Left lung (tissue), 10 donors: Measurements from ENCODE around the gene ACP1. TPM values are rescaled to one million over a fixed set of nuclear protein-coding genes. Genes with fewer than 3 reads are reported as not detected.

ENCODE experiments used
- ATAC-seq: fragments of 200-7000 bp; cut with Tn5 transposase; one replicate; pipeline ENCODE4 v1.9.1; 2020; ENCODE audit warnings: moderate library complexity
- DNase-seq, 4 donors: peaks; one replicate each; pipeline ENCODE4 v3.0.0-alpha.2; 2013 to 2020
- H3K27ac ChIP-seq, 2 donors: fragments of 200-600 bp; sonication (generic) in 1 of 2; one replicate each; pipeline versions ENCODE4 v1.5.0 to v1.8.0; 2020 to 2021
- H3K27me3 ChIP-seq, 2 donors: fragments of 200-600 bp; sonication (generic) in 1 of 2; one replicate each; pipeline versions ENCODE4 v1.5.0 to v1.8.0; 2020 to 2021
- H3K36me3 ChIP-seq, 2 donors: fragments of 200-600 bp; sonication (generic) in 1 of 2; one replicate each; pipeline versions ENCODE4 v1.5.0 to v1.8.0; 2020 to 2021
- H3K4me1 ChIP-seq, 2 donors: fragments of 200-600 bp; one replicate each; pipeline ENCODE4 v1.8.0; 2021
- H3K4me3 ChIP-seq, 2 donors: fragments of 200-600 bp; sonication (generic) in 1 of 2; one replicate each; pipeline versions ENCODE4 v1.5.0 to v1.8.0; 2020 to 2021; ENCODE audit warnings: mild to moderate bottlenecking in 1 of 2
- H3K9me3 ChIP-seq, 2 donors: fragments of 200-600 bp; sonication (generic) in 1 of 2; one replicate each; pipeline versions ENCODE4 v1.5.0 to v1.8.0; 2020 to 2021
- intact Hi-C, 2 donors: fragments of 100-400 bp; cut with DNase I; formaldehyde crosslinking; loops; one replicate each; pipeline versions ENCODE4 v1.11.2 to v1.14.2; 2022
- polyA plus RNA-seq, 6 donors: library from polyadenylated mRNA; unstranded; fragments of 120-200 nt; gene quantifications; one replicate each; pipeline ENCODE4 v1.2.1, GENCODE V29; 2013; ENCODE audit not compliant: insufficient read length in 6 of 6
- total RNA-seq, 2 donors: library from RNA; stranded (reverse); fragmentation: NEBNext Ultra II Directional; extraction: Animal tissue kit (Norgen Biotek cat#: 25700); gene quantifications; one replicate each; pipeline ENCODE4 v1.2.1, GENCODE V29; 2021
- TF ChIP-seq, protein P1 (sequence below), 2 donors: fragments of 200-600 bp; sonication (generic) in 1 of 2; IDR thresholded peaks; one replicate each; pipeline versions ENCODE4 v1.5.0 to v1.8.0; 2021; ENCODE audit warnings: antibody characterized with exemption in 2 of 2
- donor health status: DM: no; HTN: yes; CAD: no.
- donor health status: DM: no; HTN: no; CAD: no.

ACP1 gene
- total and polyA plus RNA-seq, 8 donors: 76.5 to 162 (median 144) TPM

DNA sequence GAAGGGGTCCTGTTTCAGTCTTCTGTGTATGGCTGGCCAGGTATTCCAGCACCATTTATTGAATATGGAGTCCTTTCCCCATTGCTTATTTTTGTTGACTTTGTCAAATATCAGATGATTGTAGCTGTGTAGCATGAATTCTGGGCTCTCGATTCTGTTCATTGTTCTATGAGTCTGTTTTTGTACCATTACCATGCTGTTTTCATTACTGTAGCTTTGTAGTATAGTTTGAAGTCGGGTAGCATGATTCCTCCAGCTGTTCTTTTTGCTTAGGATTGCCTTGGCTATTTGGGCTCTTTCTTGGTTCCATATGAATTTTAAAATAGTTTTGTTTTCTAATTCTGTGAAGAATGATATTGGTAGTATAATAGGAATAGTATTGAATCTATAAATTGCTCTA is 6.9 kb upstream of the ACP1 start:
- ATAC-seq: no peak
- TF ChIP-seq, protein P1, sequence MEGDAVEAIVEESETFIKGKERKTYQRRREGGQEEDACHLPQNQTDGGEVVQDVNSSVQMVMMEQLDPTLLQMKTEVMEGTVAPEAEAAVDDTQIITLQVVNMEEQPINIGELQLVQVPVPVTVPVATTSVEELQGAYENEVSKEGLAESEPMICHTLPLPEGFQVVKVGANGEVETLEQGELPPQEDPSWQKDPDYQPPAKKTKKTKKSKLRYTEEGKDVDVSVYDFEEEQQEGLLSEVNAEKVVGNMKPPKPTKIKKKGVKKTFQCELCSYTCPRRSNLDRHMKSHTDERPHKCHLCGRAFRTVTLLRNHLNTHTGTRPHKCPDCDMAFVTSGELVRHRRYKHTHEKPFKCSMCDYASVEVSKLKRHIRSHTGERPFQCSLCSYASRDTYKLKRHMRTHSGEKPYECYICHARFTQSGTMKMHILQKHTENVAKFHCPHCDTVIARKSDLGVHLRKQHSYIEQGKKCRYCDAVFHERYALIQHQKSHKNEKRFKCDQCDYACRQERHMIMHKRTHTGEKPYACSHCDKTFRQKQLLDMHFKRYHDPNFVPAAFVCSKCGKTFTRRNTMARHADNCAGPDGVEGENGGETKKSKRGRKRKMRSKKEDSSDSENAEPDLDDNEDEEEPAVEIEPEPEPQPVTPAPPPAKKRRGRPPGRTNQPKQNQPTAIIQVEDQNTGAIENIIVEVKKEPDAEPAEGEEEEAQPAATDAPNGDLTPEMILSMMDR (IDR thresholded peaks at IDR 0.05): no peak
- intact Hi-C loops: no loop called here

DNA sequence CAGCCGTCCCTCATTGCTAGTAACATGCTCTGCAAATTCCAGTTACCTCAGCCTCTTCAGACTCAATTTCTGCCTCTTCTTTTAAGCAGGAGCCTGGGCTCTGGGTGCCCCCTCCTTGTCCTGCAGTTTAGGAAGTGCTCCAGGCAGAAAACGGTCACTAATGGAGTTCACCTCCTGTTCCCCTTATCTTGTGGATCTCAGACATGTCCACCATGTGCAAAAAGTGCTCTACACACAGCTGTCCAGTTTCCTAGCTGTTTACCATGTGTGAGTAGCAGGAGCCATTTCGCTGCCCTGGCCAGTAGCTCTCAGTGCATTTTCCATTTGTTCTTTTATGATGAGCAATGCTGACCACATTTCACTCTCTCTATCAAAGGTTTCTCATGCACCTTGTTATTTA is 5.8 kb upstream of the ACP1 start:
- intact Hi-C loops: no loop called here
- no peak for ATAC-seq
- Histone ChIP-seq H3K27me3 (no peaks in the 10 kb centered on the region), H3K36me3 (no peaks in the 10 kb centered on the region), H3K4me1 (peaks cover 3 to 36% of the 10 kb centered on the region in 2 donors), H3K4me3 (no peak overlapping the region), H3K9me3 (peaks cover 0 to 5% of the 10 kb centered on the region in 2 donors), H3K27ac (no peak overlapping the region)
- no peak for DNase-seq
- TF ChIP-seq, protein P1 (IDR thresholded peaks at IDR 0.05): no peak

More for the DNA sequence above, 6.9 kb upstream of the ACP1 start:
- no peak for DNase-seq
- H3K36me3 ChIP-seq: no peaks in the 10 kb centered on the region
- H3K4me1 ChIP-seq: peaks cover 3 to 25% of the 10 kb centered on the region in 2 donors
- peaks cover 0 to 5% of the 10 kb centered on the region in 2 donors for H3K9me3 ChIP-seq
- no peak overlapping the region for H3K27ac ChIP-seq
- H3K27me3 ChIP-seq: no peaks in the 10 kb centered on the region
- H3K4me3 ChIP-seq: no peak overlapping the region

DNA sequence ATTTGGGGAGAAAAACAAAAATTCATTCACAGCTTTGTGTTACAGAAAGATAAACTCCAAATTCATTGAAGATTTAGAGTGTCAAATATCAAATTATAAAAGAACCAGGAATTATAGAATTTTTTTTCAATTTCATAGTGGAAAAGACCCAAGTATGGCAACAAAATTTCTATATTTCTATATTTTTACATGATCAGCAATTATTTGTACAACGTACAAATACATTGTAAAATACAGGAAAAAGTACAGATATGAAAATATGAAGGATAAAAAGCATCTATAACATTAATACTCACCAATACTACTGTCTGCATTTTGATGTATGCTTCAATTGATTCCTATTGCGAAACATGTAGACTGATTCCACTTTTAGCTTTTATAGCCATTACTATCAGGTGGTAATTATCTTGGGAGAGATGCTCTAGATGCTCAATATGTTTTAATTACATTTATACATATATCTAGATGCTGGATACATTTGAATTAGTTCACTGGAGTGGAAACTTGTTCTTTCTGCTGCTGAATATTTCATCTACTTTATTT is 4.9 kb upstream of the ACP1 start:
- ATAC-seq: no peak
- H3K27ac ChIP-seq: no peak overlapping the region
- intact Hi-C loops: no loop called here

DNA sequence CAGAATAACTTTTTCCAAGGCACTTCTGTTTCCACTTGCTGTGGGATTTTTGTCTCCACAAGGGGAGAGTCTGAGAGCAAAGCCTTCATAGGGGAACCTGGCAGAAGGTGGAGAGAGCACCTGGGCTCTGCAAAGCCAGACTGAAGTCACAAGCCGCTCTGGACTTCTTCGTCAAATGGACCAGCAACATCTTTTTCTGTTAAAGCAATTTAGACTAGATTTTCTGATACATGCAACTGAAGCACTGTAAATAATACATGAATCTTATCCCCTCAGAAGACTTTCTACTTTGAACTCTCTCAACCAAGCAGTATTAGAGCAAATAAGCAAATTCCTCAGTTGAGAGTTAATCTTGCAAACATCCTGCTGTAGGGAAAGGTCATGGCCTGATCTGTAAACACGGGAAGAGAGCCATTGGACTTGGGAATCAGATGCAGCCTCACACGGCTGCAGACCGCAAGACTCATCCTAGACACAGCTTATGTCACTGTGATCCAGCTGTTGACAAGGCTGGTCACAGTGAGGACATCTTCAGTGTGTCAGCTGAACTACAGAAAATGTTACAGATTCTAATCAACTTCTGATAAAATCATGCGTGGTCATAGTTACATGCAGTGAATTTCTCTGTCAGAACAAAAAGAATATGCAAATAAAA is 4.1 kb upstream of the ACP1 start:
- DNase-seq: no peak
- Histone ChIP-seq H3K36me3 (no peaks in the 10 kb centered on the region), H3K4me3 (no peak overlapping the region), H3K27me3 (no peaks in the 10 kb centered on the region), H3K9me3 (peaks cover 0 to 5% of the 10 kb centered on the region in 2 donors), H3K27ac (no peak overlapping the region), H3K4me1 (peaks cover 6 to 41% of the 10 kb centered on the region in 2 donors)
- TF ChIP-seq, protein P1 (IDR thresholded peaks at IDR 0.05): no peak
- no peak for ATAC-seq
- intact Hi-C loops: no loop called here

More for the DNA sequence above, 4.9 kb upstream of the ACP1 start:
- peaks cover 0 to 5% of the 10 kb centered on the region in 2 donors for H3K9me3 ChIP-seq
- TF ChIP-seq, protein P1 (IDR thresholded peaks at IDR 0.05): no peak
- no peaks in the 10 kb centered on the region for H3K36me3 ChIP-seq
- H3K4me1 ChIP-seq: peaks cover 3 to 37% of the 10 kb centered on the region in 2 donors
- DNase-seq: no peak
- no peak overlapping the region for H3K4me3 ChIP-seq
- no peaks in the 10 kb centered on the region for H3K27me3 ChIP-seq

DNA sequence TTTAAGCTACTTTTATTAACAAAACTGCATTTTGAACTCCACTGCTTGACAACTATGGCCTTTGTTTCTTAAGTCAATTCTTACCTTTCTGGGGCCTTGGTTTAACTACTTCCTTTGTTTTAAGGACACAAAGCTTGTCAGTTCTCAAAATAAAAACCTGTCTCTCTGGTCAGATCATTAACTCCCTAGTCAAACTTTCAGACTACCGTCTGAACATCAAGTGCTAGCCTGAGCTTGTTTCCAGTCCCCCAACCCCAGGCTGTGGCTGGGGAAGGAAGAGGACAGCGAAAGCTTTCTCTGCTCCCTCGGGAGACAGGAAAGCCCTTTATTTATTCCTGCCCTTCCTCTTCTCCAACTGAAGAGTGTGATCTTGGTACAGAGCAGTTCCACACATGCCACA is 2.6 kb upstream of the ACP1 start:
- Histone ChIP-seq H3K9me3 (peaks cover 0 to 5% of the 10 kb centered on the region in 2 donors), H3K27me3 (no peaks in the 10 kb centered on the region), H3K4me3 (no peak overlapping the region), H3K4me1 (peaks cover 11 to 56% of the 10 kb centered on the region in 2 donors), H3K27ac (peak overlapping the region; percentile 18 to 31), H3K36me3 (no peaks in the 10 kb centered on the region)
- intact Hi-C loops: no loop called here
- TF ChIP-seq, protein P1 (IDR thresholded peaks at IDR 0.05): no peak
- ATAC-seq (no peak), DNase-seq (no peak)
